NCI-H345 (cell line): ENCODE results near the gene C1orf210.

Source experiments
- DNase-seq: peaks from one replicate; lab custom pipeline; 2025; lab: John Stamatoyannopoulos, UW

The C1orf210 gene

GRCh38 chr1:43250351-43250761 lies 35.0 kb downstream of the C1orf210 start:
- no peak for DNase-seq

GRCh38 chr1:43247256-43247921 lies 38.0 kb downstream of the C1orf210 start:
- no peak for DNase-seq

GRCh38 chr1:43246466-43247213 lies 38.7 kb downstream of the C1orf210 start:
- DNase-seq = no peak

- no peak for DNase-seq
Measured at GRCh38 chr1:43243299-43243698, 42.1 kb downstream of the C1orf210 start.

GRCh38 chr1:43241413-43241836 lies 44.0 kb downstream of the C1orf210 start:
- no peak for DNase-seq

- no peak for DNase-seq
Measured at GRCh38 chr1:43239484-43239883, 45.9 kb downstream of the C1orf210 start.

- no peak for DNase-seq
Measured at GRCh38 chr1:43238991-43239469, 46.4 kb downstream of the C1orf210 start.

- DNase-seq = no peak
Measured at GRCh38 chr1:43238085-43238484, 47.3 kb downstream of the C1orf210 start.

- DNase-seq = no peak
Measured at GRCh38 chr1:43237121-43237520, 48.3 kb downstream of the C1orf210 start.

GRCh38 chr1:43235451-43236121 lies 49.8 kb downstream of the C1orf210 start:
- peak; percentile 85 for DNase-seq

- no peak for DNase-seq
Measured at GRCh38 chr1:43235040-43235439, 50.3 kb downstream of the C1orf210 start.

GRCh38 chr1:43234267-43234666 lies 51.1 kb downstream of the C1orf210 start:
- DNase-seq = no peak

- DNase-seq = no peak
Measured at GRCh38 chr1:43233631-43234030, 51.8 kb downstream of the C1orf210 start.

GRCh38 chr1:43232482-43232881 lies 52.9 kb downstream of the C1orf210 start:
- no peak for DNase-seq

GRCh38 chr1:43232074-43232473 lies 53.3 kb downstream of the C1orf210 start:
- DNase-seq = no peak
